ENCODE measurements around the gene OR5A2. TPM values are rescaled to one million over a fixed set of nuclear protein-coding genes. Genes with fewer than 3 reads are reported as not detected.
"Not testable (repeated sequence)": the region's sequence is repeated elsewhere in the genome, so short reads cannot be mapped to it uniquely, and the experiment has no call there.

OR5A2 gene
- total RNA-seq, 1 experiment from 2014 or later: not detected

- no peaks in the 10 kb centered on the region for H3K36me3 ChIP-seq (ENCODE audit: control insufficient read depth, insufficient read depth, low read length)
- no peaks in the 10 kb centered on the region for H3K9me3 Mint-ChIP-seq (ENCODE audit: unreplicated experiment)
Measured at GRCh38 chr11:59394186-59394585, 32.0 kb downstream of the OR5A2 start.

GRCh38 chr11:59380263-59381059 is 45.8 kb downstream of the OR5A2 start:
- POLR2A ChIA-PET: no interaction called here

More at GRCh38 chr11:59394186-59394585, 32.0 kb downstream of the OR5A2 start:
- H3K4me1 Mint-ChIP-seq (ENCODE audit: low read depth, unreplicated experiment): no peaks in the 10 kb centered on the region
- TF ChIP-seq, protein P1, sequence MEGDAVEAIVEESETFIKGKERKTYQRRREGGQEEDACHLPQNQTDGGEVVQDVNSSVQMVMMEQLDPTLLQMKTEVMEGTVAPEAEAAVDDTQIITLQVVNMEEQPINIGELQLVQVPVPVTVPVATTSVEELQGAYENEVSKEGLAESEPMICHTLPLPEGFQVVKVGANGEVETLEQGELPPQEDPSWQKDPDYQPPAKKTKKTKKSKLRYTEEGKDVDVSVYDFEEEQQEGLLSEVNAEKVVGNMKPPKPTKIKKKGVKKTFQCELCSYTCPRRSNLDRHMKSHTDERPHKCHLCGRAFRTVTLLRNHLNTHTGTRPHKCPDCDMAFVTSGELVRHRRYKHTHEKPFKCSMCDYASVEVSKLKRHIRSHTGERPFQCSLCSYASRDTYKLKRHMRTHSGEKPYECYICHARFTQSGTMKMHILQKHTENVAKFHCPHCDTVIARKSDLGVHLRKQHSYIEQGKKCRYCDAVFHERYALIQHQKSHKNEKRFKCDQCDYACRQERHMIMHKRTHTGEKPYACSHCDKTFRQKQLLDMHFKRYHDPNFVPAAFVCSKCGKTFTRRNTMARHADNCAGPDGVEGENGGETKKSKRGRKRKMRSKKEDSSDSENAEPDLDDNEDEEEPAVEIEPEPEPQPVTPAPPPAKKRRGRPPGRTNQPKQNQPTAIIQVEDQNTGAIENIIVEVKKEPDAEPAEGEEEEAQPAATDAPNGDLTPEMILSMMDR (IDR thresholded peaks at IDR 0.05; ENCODE audit: insufficient read depth in 1 of 2, low read depth in 1 of 2, low read length in 1 of 2, severe bottlenecking in 1 of 2, unreplicated experiment in 1 of 2): no peak
- ChIA-PET POLR2A (no interaction called here), CTCF (no interaction called here)
- BruUV-seq (replicated peaks): no TSS peak
- H3K36me3 Mint-ChIP-seq (ENCODE audit: insufficient read depth, unreplicated experiment): peaks cover 6% of the 10 kb centered on the region
- H3K9me3 ChIP-seq: peaks cover 6% of the 10 kb centered on the region
- H3K27ac Mint-ChIP-seq (ENCODE audit: unreplicated experiment): no peak overlapping the region
- H3K27me3 ChIP-seq (replicated peaks; ENCODE audit: control insufficient read depth, insufficient read depth, low read length): no peaks in the 10 kb centered on the region
- H3K4me3 Mint-ChIP-seq (ENCODE audit: unreplicated experiment): no peak overlapping the region
- intact Hi-C loops (cut with micrococcal nuclease; ENCODE audit: unreplicated experiment): no loop called here
- H3K4me1 ChIP-seq: no peaks in the 10 kb centered on the region
- no peak for DNase-seq
- H3K4me3 ChIP-seq (ENCODE audit: low read depth, low read length): no peak overlapping the region
- H3K27me3 Mint-ChIP-seq (ENCODE audit: insufficient read depth, unreplicated experiment): no peaks in the 10 kb centered on the region

DNA sequence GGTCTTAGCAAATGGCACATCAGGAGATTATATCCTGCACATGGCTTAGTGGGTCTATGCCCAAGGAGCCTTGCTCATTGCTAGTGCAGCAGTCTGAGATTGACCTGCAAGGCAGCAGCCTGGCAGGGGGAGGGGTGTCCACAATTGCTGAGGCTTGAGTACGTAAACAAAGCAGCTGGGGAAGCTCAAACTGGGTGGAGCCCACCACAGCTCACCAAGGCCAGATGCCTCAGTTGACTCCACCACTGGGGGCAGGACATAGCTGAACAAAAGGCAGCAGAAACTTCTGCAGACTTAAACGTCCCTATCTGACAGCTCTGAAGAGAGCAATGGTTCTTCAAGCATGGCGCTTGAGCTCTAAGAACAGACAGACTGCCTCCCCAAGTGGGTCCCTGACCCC is 53.9 kb downstream of the OR5A2 start:
- H3K9me3 ChIP-seq; H3K4me3 Mint-ChIP-seq (ENCODE audit: unreplicated experiment); CTCF ChIA-PET; H3K27me3 ChIP-seq (replicated peaks; ENCODE audit: control insufficient read depth, insufficient read depth, low read length); BruUV-seq (replicated peaks); H3K4me3 ChIP-seq (ENCODE audit: low read depth, low read length); H3K4me1 Mint-ChIP-seq (ENCODE audit: low read depth, unreplicated experiment); POLR2A ChIA-PET; intact Hi-C loops (cut with micrococcal nuclease; ENCODE audit: unreplicated experiment); H3K36me3 ChIP-seq (ENCODE audit: control insufficient read depth, insufficient read depth, low read length); H3K27ac Mint-ChIP-seq (ENCODE audit: unreplicated experiment); H3K4me1 ChIP-seq; DNase-seq; H3K36me3 Mint-ChIP-seq (ENCODE audit: insufficient read depth, unreplicated experiment); H3K27me3 Mint-ChIP-seq (ENCODE audit: insufficient read depth, unreplicated experiment): not testable (repeated sequence)
- peaks cover 12% of the 10 kb centered on the region for H3K9me3 Mint-ChIP-seq (ENCODE audit: unreplicated experiment)

More at GRCh38 chr11:59380263-59381059, 45.8 kb downstream of the OR5A2 start:
- peaks cover 4% of the 10 kb centered on the region for H3K27me3 Mint-ChIP-seq (ENCODE audit: insufficient read depth, unreplicated experiment)
- no peaks in the 10 kb centered on the region for H3K27me3 ChIP-seq (replicated peaks; ENCODE audit: control insufficient read depth, insufficient read depth, low read length)
- H3K4me3 Mint-ChIP-seq (ENCODE audit: unreplicated experiment): no peak overlapping the region
- no peaks in the 10 kb centered on the region for H3K9me3 ChIP-seq
- no peaks in the 10 kb centered on the region for H3K4me1 ChIP-seq
- CTCF ChIA-PET: no interaction called here
- DNase-seq: no peak
- intact Hi-C loops (cut with micrococcal nuclease; ENCODE audit: unreplicated experiment): no loop called here
- H3K4me1 Mint-ChIP-seq (ENCODE audit: low read depth, unreplicated experiment): no peaks in the 10 kb centered on the region
- H3K9me3 Mint-ChIP-seq (ENCODE audit: unreplicated experiment): no peaks in the 10 kb centered on the region
- no TSS peak for BruUV-seq (replicated peaks)
- H3K36me3 Mint-ChIP-seq (ENCODE audit: insufficient read depth, unreplicated experiment): no peaks in the 10 kb centered on the region
- TF ChIP-seq, protein P1 (IDR thresholded peaks at IDR 0.05; ENCODE audit: insufficient read depth in 1 of 2, low read depth in 1 of 2, low read length in 1 of 2, severe bottlenecking in 1 of 2, unreplicated experiment in 1 of 2): no peak
- no peak overlapping the region for H3K27ac Mint-ChIP-seq (ENCODE audit: unreplicated experiment)
- no peak overlapping the region for H3K4me3 ChIP-seq (ENCODE audit: low read depth, low read length)
- H3K36me3 ChIP-seq (ENCODE audit: control insufficient read depth, insufficient read depth, low read length): no peaks in the 10 kb centered on the region
